ENCODE measurements around the gene CIAPIN1. TPM values are rescaled to one million over a fixed set of nuclear protein-coding genes. Genes with fewer than 3 reads are reported as not detected.

CIAPIN1 gene
- polyA plus RNA-seq, 1 experiment: 55.3 TPM

DNA sequence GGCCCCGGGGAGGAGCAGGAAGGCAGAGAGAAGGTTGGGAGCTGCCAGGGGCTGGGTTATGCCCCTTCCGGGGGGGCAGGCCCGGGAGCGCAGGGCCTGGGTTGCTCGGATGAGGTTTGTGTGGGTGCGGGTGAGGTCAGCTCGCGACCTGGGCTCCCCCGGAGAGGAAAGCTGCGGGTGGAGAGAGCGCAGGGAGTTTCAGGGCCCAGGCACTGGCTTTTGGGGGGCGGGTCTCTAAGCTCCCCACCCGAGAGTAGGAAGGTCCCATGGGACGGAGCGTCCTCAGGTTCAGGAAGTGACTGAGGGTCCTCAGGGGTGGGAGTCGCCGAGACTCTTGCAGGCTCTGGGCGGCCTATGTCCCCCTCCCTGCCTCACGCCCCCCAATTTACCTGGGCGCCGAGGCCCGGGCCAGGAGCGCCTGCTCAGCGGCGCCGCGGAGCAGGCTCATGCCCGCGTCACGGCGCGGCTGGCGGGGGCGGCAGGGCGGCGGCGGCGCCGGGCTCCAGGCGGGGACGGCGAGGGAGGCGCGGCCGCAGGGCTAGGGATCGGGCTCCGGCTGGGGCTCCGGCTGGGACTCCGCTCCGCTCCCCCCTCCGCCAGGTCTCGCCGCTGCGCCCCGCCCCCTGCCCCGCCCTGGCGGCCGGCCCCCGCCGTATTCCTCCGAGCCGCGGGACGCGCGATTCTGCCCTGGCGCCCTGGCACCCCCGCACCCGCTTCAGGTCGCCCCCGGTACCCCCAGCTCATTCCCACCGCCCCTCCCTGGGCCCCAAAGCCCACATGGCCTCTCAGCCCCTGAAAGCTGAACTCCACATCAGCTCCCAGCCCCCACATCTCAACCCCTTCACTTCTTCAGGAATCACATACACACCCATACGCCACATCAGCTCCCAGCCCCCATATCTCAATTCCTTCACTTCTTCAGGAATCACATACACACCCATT lies 39.0 kb upstream of the CIAPIN1 start, which contains the start of gene DOK4:
TSS of gene DOK4 (minus strand) at position 578 of the 942 bp plus-strand sequence. CDS start 6,986 bp downstream, outside the sequence.
- DNase-seq (ENCODE audit: low read depth): no peak
- H3K27me3 ChIP-seq (ENCODE audit: control insufficient read depth, insufficient read depth, low read length): no peaks in the 10 kb centered on the region
- TF ChIP-seq, protein P1, sequence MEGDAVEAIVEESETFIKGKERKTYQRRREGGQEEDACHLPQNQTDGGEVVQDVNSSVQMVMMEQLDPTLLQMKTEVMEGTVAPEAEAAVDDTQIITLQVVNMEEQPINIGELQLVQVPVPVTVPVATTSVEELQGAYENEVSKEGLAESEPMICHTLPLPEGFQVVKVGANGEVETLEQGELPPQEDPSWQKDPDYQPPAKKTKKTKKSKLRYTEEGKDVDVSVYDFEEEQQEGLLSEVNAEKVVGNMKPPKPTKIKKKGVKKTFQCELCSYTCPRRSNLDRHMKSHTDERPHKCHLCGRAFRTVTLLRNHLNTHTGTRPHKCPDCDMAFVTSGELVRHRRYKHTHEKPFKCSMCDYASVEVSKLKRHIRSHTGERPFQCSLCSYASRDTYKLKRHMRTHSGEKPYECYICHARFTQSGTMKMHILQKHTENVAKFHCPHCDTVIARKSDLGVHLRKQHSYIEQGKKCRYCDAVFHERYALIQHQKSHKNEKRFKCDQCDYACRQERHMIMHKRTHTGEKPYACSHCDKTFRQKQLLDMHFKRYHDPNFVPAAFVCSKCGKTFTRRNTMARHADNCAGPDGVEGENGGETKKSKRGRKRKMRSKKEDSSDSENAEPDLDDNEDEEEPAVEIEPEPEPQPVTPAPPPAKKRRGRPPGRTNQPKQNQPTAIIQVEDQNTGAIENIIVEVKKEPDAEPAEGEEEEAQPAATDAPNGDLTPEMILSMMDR (IDR thresholded peaks at IDR 0.05; ENCODE audit: insufficient read depth, low read depth, low read length): no peak
- peak within 1 kb of the TSS; percentile 83 for H3K4me3 ChIP-seq (ENCODE audit: low read depth, low read length)
- ChIA-PET POLR2A (no interaction called here), CTCF (interaction anchor here (1.1 to 6.0 kb wide), 7 partner anchors 12 to 69 kb away, joined by 3 to 25 read pairs (median 3); partner anchors contain the start of gene POLR2C)
- H3K36me3 ChIP-seq (ENCODE audit: control insufficient read depth, insufficient read depth, low read length): no peaks in the 10 kb centered on the region

- no peaks in the 10 kb centered on the region for H3K27me3 ChIP-seq (ENCODE audit: control insufficient read depth, insufficient read depth, low read length)
- CTCF ChIA-PET: interaction anchor here (1.1 to 6.0 kb wide), 4 partner anchors 23 to 68 kb away, joined by 3 to 25 read pairs (median 6); partner anchors contain the start of gene POLR2C
- POLR2A ChIA-PET: no interaction called here
- no peaks in the 10 kb centered on the region for H3K36me3 ChIP-seq (ENCODE audit: control insufficient read depth, insufficient read depth, low read length)
- peak overlapping the region; percentile 83 for H3K4me3 ChIP-seq (ENCODE audit: low read depth, low read length)
- TF ChIP-seq, protein P1 (IDR thresholded peaks at IDR 0.05; ENCODE audit: insufficient read depth, low read depth, low read length): no peak
- DNase-seq (ENCODE audit: low read depth): no peak
Measured at GRCh38 chr16:57485091-57485915, 38.1 kb upstream of the CIAPIN1 start.

- no peak for DNase-seq (ENCODE audit: low read depth)
- Histone ChIP-seq H3K27me3 (ENCODE audit: control insufficient read depth, insufficient read depth, low read length) (no peaks in the 10 kb centered on the region), H3K36me3 (ENCODE audit: control insufficient read depth, insufficient read depth, low read length) (no peaks in the 10 kb centered on the region), H3K4me3 (ENCODE audit: low read depth, low read length) (no peak overlapping the region)
- TF ChIP-seq, protein P1 (IDR thresholded peaks at IDR 0.05; ENCODE audit: insufficient read depth, low read depth, low read length): no peak
- CTCF ChIA-PET: interaction anchor here (2.1 to 6.0 kb wide), 2 partner anchors 35 to 67 kb away, joined by 9 to 25 read pairs; no protein-coding TSS in a partner anchor
- POLR2A ChIA-PET: no interaction called here
Measured at GRCh38 chr16:57484515-57485005, 37.4 kb upstream of the CIAPIN1 start.

DNA sequence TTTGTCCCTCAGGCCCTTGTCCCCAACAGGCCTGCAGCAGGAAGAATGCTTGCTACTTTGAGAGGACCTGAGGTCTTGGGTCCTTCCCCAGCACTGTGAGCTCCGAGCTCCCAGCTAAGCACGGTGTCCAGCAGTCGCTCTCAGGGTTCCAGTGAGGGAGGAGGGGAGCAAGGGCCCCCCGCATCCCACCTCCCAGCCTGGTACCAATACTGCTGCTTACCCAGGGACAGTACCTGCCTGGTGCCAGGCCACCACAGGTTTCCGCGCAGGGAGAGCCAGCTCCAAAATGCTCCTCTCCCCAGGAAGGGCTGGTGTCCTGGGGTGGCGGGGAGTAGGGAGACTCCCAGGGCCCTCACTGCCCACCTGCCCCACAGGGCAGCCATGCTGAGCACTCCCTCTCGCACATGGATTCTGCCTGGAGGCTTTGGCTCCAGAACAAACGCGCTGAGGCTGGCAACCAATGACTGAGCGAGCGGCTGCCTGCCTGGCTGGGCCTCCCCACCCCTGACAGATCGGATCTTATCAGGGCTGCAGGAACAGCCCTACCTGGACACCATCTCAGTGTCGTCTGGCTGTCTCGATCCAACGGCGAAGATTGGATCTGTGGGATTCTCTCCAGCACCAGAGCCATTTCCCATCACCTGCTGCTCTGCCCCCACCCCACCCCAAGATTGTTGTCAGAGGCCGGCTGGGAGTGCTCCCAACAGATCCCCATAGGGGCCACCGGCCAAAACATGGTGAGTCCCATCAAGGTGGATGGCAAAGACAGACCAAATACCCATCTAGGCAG lies 36.7 kb upstream of the CIAPIN1 start:
- no peaks in the 10 kb centered on the region; the same call in 1 of the 2 replicates for H3K36me3 ChIP-seq (ENCODE audit: control insufficient read depth, insufficient read depth, low read length)
- DNase-seq (ENCODE audit: low read depth): no peak
- no peaks in the 10 kb centered on the region for H3K27me3 ChIP-seq (ENCODE audit: control insufficient read depth, insufficient read depth, low read length)
- ChIA-PET CTCF (interaction anchor here (0.7 kb wide), 1 partner anchor 13 kb away, joined by 3 read pairs; no protein-coding TSS in a partner anchor), POLR2A (no interaction called here)
- H3K4me3 ChIP-seq (ENCODE audit: low read depth, low read length): no peak overlapping the region
- TF ChIP-seq, protein P1 (IDR thresholded peaks at IDR 0.05; ENCODE audit: insufficient read depth, low read depth, low read length): no peak
